OCI-LY3 (cell line): ENCODE data around the gene SYS1.

Experiments used
- H2AFZ ChIP-seq: fragments of 200-600, 300-600 bp; shearing (Covaris generic); 2 replicates; pipeline ENCODE4 v1.6.0; 2014; ENCODE audit warnings: antibody characterized with exemption, low read depth, low read length
- H3K27ac ChIP-seq: fragments of 200-600, 300-600 bp; sonication (generic); 2 replicates; pipeline ENCODE4 v1.5.1; 2014; ENCODE audit warnings: mild to moderate bottlenecking, low read length, moderate library complexity, mixed read lengths
- H3K27me3 ChIP-seq: fragments of 200-600, 300-600 bp; sonication (generic); 2 replicates; pipeline ENCODE4 v1.6.1; 2014; ENCODE audit warnings: low read depth, low read length, mixed read lengths
- H3K36me3 ChIP-seq: fragments of 200-600, 300-600 bp; sonication (generic); replicated peaks from 2 replicates; pipeline ENCODE3; 2014; ENCODE audit warnings: low read depth, low read length, mixed read lengths
- H3K4me1 ChIP-seq: fragments of 300-600, 200-600 bp; sonication (generic); 2 replicates; pipeline ENCODE4 v1.6.1; 2014; ENCODE audit warnings: low read length, mixed read lengths
- H3K4me2 ChIP-seq: fragments of 200-600, 300-600 bp; sonication (generic); 2 replicates; pipeline ENCODE4 v1.6.1; 2014; ENCODE audit warnings: low read length, mixed read lengths
- H3K4me3 ChIP-seq: fragments of 300-600, 200-600 bp; sonication (generic); 2 replicates; pipeline ENCODE4 v1.5.1; 2014; ENCODE audit warnings: antibody characterized with exemption, mild to moderate bottlenecking, low read length, moderate library complexity
- H3K79me2 ChIP-seq: fragments of 300-600, 200-600 bp; shearing (Covaris generic); 2 replicates; pipeline ENCODE4 v1.6.1; 2014; ENCODE audit warnings: mild to moderate bottlenecking, low read length, mixed read lengths
- H3K9ac ChIP-seq: fragments of 300-600, 200-600 bp; shearing (Covaris generic); 2 replicates; pipeline ENCODE4 v1.6.0; 2014; ENCODE audit warnings: mild to moderate bottlenecking, low read length, moderate library complexity
- H3K9me3 ChIP-seq: fragments of 200-600, 300-600 bp; shearing (Covaris generic); 2 replicates; pipeline ENCODE4 v1.6.1; 2014; ENCODE audit warnings: low read length, mixed read lengths; ENCODE audit not compliant: insufficient read depth
- H4K20me1 ChIP-seq: fragments of 200-600, 300-600 bp; sonication (generic); 2 replicates; pipeline ENCODE4 v1.6.1; 2016; ENCODE audit warnings: low read length, mixed read lengths; ENCODE audit not compliant: insufficient read depth
- EZH2phosphoT487 ChIP-seq: fragments of 200-600 bp; shearing (Covaris generic); IDR thresholded peaks from 2 replicates; pipeline ENCODE4 v1.6.1; 2018; ENCODE audit warnings: antibody characterized with exemption, mixed run types, low read depth
- TF ChIP-seq, protein P1 (sequence below): fragments of 200-600, 300-600 bp; sonication (generic); IDR thresholded peaks from 2 replicates; pipeline ENCODE4 v1.5.1; 2014; ENCODE audit warnings: antibody characterized with exemption, low read length, low read depth

The SYS1 gene

GRCh38 chr20:45377269-45377668 lies 14.3 kb downstream of the SYS1 start:
- Histone ChIP-seq H3K4me1 (peaks cover 9% of the 10 kb centered on the region; the same call in 1 of the 2 replicates), H2AFZ (no peak overlapping the region), H3K79me2 (no peaks in the 10 kb centered on the region), H4K20me1 (no peaks in the 10 kb centered on the region), H3K4me3 (no peak overlapping the region), H3K9ac (no peak overlapping the region), H3K9me3 (no peaks in the 10 kb centered on the region), H3K4me2 (no peak overlapping the region), H3K36me3 (peaks cover 11% of the 10 kb centered on the region), H3K27ac (no peak overlapping the region), H3K27me3 (no peaks in the 10 kb centered on the region)
- TF ChIP-seq, protein P1, sequence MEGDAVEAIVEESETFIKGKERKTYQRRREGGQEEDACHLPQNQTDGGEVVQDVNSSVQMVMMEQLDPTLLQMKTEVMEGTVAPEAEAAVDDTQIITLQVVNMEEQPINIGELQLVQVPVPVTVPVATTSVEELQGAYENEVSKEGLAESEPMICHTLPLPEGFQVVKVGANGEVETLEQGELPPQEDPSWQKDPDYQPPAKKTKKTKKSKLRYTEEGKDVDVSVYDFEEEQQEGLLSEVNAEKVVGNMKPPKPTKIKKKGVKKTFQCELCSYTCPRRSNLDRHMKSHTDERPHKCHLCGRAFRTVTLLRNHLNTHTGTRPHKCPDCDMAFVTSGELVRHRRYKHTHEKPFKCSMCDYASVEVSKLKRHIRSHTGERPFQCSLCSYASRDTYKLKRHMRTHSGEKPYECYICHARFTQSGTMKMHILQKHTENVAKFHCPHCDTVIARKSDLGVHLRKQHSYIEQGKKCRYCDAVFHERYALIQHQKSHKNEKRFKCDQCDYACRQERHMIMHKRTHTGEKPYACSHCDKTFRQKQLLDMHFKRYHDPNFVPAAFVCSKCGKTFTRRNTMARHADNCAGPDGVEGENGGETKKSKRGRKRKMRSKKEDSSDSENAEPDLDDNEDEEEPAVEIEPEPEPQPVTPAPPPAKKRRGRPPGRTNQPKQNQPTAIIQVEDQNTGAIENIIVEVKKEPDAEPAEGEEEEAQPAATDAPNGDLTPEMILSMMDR, result no peak
- TF ChIP-seq EZH2phosphoT487, result no peak

- H2AFZ ChIP-seq, result no peak within 1 kb of the TSS
- peaks cover 6% of the 10 kb centered on the region; the same call in 1 of the 2 replicates for H3K4me1 ChIP-seq
- no peak within 1 kb of the TSS for H3K4me2 ChIP-seq
- no peaks in the 10 kb centered on the region for H4K20me1 ChIP-seq
- no peak within 1 kb of the TSS for H3K9ac ChIP-seq
- H3K36me3 ChIP-seq, result peaks cover 9% of the 10 kb centered on the region
- H3K27me3 ChIP-seq, result no peaks in the 10 kb centered on the region
- no peaks in the 10 kb centered on the region for H3K9me3 ChIP-seq
- no peak within 1 kb of the TSS for H3K4me3 ChIP-seq
- no peaks in the 10 kb centered on the region for H3K79me2 ChIP-seq
- TF ChIP-seq, protein P1, result no peak
- TF ChIP-seq EZH2phosphoT487, result no peak
- no peak within 1 kb of the TSS for H3K27ac ChIP-seq
These were observed 15.2 kb downstream of the SYS1 start, which contains the start of gene TP53TG5 for GRCh38 chr20:45378191-45378590. TSS of gene TP53TG5 (minus strand) at chr20:45378325. CDS start at chr20:45378236, 89 bp downstream.

DNA sequence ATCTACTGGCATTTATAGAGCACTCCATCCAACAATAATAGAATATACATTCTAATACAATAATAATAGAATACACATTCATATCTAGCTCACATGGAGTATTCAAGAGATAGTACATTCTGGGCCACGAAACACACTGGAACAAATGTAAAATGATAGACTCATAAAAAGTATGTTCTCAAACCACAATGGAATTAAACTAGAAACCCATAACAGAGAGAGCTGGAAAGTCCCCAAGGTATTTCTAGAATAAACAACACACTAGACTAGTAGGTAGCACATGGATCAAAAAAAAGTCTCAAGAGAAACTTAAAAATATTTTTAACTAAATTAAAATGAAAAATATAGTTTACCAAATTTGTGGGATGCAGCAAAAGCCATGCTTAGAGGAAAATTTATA lies 24.3 kb downstream of the SYS1 start:
- TF ChIP-seq, protein P1, result no peak
- no peak for TF ChIP-seq EZH2phosphoT487
- Histone ChIP-seq H3K9me3 (no peaks in the 10 kb centered on the region), H3K27me3 (no peaks in the 10 kb centered on the region), H4K20me1 (no peaks in the 10 kb centered on the region), H2AFZ (no peak overlapping the region), H3K36me3 (peaks cover 1% of the 10 kb centered on the region), H3K4me3 (no peak overlapping the region), H3K27ac (no peak overlapping the region), H3K9ac (no peak overlapping the region), H3K4me2 (no peak overlapping the region), H3K4me1 (no peaks in the 10 kb centered on the region; the same call in 1 of the 2 replicates), H3K79me2 (no peaks in the 10 kb centered on the region)

GRCh38 chr20:45390931-45391330 lies 28.0 kb downstream of the SYS1 start:
- Histone ChIP-seq H3K9ac (no peak overlapping the region), H3K36me3 (no peaks in the 10 kb centered on the region), H3K27ac (no peak overlapping the region), H3K4me3 (no peak overlapping the region), H4K20me1 (no peaks in the 10 kb centered on the region), H2AFZ (no peak overlapping the region), H3K27me3 (no peaks in the 10 kb centered on the region), H3K4me2 (no peak overlapping the region), H3K4me1 (no peaks in the 10 kb centered on the region; the same call in 1 of the 2 replicates), H3K9me3 (no peaks in the 10 kb centered on the region), H3K79me2 (no peaks in the 10 kb centered on the region)
- TF ChIP-seq, protein P1, result no peak
- no peak for TF ChIP-seq EZH2phosphoT487
